GM19463 (cell line): ENCODE measurements around the gene CAMK2B.

Source experiments
- ATAC-seq: cut with Tn5 transposase; IDR thresholded peaks from one replicate; pipeline ENCODE4 v1.9.1; 2021; ENCODE audit warnings: mild to moderate bottlenecking, moderate library complexity; ENCODE audit not compliant: unreplicated experiment

The CAMK2B gene

GRCh38 chr7:44196450-44196872, 128.9 kb downstream of the CAMK2B start:
- ATAC-seq = no peak

DNA sequence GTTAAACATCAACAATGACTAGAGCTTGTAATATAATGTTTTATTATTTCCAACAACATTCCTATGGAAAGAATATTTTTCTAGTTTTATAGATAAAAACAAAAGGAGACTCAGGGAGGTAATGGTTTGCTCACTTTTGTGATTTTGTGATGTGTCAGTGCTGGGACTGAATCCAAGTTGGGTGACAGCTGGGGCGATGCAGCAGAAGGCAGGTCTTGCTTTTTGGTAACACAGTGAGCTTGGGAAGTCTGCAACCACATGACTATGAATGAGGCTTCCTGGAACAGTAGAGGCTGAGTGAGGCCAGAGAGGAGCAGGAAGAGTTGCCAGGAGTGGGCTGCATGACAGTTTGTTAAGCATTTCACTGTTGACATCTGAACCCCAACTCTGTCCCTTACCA, 129.5 kb downstream of the CAMK2B start:
- no peak for ATAC-seq

GRCh38 chr7:44194562-44195145, 130.7 kb downstream of the CAMK2B start:
- ATAC-seq = no peak

DNA sequence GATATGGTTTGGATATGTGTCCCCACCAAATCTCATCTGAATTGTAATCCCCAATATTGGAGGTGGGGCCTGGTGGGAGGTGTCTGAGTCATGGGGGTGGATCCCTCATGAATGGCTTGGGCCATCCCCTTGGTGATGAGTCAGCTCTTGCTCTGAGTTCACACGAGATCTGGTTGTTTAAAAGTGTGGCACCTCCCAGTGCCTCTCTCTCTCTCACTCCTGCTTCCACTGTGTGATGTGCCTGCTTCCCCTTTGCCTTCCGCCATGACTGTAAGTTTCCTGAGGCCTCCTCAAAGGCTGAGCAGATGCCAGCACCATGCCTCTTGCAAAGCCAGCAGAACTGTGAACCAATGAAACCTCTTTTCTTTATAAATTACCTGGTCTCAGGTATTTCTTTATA, 131.3 kb downstream of the CAMK2B start:
- no peak for ATAC-seq

DNA sequence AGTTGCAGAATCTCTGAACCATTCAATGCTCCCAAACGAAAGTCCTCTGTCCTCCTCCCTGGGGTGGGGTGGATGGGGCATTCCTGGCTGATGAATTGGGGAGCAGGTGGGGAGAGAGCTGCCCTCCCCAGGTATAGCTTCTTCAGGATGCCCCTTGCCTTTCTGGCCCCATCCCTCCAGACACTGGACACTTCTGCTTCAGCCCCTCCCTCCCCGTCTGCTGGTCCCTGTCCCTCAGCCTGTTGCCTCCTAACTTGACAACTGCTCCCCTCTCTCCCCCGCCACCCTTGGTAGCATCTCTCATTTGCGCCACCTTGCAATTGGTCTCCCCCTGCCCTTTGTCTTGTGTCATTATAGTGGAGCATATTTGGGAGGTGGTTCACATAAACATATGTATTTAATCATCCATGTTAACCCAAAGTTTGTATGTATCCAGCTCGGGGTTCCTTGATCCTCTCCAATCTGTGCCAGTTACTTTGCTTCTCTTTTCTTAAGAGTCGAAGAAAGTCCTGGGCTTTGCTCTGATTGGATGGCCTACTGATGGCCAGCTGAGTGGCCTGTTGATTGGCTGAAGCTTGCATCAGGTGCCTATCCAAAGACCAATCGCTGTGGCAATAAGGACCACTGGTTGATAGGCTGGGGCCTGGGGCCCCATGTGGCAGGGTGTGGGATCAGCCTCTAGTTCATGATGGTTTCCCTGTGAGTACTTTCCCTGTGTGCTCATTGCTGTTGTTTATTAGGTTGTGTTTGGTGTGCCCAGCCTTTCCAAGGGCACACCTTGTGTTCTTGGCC, 132.2 kb downstream of the CAMK2B start:
- no peak for ATAC-seq

- ATAC-seq = no peak
These were observed 134.2 kb downstream of the CAMK2B start for GRCh38 chr7:44191171-44191570.

DNA sequence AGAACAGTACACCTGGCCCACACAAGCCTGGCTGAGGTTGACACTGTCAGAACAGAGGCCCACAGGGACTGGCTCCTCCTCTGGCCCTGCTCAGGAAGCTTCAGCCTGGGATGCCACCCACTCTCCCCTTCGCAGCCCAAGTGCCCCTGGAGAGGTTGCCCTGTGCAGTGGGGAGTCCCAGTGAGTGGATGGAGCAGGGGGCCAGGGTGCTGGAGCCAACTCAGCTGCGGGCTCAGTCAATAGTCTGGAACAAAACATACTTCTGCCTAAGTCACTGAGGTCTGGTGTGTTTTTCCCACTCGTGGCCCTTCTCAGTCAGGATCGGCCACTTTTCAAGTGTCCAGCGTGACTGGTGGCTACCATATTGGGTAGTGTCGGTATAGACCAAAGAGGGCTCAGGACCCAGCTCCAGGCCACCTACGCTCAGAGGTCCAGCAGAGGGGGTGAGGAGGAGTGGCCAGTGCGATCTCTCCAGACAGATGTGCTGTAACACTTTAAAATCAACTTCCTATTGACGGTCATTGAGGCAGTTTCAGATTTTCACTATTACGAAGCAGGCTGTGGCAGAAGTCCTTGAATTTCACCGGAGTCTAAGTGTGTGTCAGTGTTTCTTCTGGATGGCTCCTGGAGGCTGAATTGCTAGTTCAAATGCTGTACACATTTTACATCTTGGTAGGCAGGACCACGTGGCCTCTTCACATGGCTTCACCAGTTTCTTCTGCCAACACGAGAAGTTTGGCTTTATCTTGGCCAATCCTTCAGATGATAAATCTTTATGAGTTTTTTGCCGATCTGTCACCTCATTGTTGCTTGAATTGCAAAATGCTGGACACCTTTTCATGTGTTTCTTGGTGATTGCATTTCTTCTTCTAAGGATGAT, 135.2 kb downstream of the CAMK2B start:
- no peak for ATAC-seq

DNA sequence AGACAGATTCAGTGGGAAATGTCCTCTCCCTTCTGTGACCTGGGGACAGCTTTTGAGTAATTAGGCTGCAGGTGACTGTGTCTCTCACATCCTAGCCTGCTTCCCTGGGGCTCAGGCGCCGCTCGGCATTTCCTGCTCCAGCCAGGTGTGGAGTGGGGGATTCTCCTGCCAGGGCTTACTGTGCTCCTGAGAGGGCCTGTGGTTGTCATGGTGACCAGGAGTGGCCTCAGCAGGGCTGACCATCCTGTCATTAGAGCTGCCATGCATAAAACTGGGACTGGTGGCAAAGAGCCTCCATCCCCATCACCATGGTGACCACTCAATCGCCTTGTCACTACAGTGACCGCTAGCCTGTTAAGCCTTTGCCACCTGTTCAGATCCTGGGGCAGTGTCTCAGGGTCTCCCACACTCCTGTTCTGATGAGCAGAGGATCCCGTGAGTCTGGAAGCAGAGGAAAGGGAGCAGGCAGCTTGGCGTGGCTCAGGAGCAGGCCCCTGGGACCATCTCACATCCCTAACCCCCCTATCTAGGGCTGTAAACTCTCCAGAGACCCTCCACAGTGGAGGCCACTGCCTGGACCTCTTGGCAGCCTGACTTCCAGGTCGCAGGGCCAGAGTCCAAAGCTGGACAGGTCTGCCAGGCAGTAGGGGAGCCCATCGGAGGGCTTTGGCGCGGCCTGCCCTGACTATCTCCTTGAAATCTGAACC, 136.0 kb downstream of the CAMK2B start, which contains the start of gene GCK:
GCK (minus strand) TSS at position 154 of the 707 bp plus-strand sequence. CDS start 486 bp downstream, outside the sequence.
- no peak for ATAC-seq

DNA sequence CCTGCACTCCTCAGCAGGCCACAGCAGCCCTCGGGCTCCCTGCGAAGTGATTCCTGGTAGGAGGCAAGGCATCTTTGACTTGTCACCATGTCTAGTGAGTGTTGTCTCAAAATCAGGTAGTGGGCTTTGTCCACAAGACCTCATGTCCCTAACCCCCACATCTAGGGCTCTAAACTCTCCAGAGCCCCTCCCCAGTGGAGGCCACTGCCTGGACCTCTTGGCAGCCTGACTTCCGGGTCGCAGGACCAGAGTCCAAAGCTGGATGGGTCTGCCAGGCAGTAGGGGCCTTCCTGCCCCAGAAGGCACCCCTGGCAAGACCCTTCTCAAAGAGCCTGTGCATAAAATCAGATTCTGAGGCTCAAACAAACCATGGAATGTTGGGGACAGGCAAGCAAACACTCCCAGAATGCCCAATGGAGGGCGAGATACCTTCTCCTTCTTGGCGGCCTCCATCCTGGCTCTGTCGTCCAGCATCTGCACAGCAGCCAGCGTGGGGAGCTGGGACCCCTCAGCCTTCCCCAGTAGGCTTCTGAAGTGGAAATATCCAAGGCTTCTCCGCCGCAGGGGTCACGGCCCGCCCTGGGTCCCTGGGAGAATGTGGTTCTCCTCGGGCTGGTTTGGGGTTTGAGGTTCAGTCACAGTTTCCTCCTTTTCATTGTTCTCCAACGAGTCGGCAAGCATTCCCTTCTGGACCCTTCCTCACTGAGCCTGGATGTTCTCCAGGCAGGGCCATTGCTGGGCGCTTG, 136.7 kb downstream of the CAMK2B start:
- ATAC-seq = no peak

DNA sequence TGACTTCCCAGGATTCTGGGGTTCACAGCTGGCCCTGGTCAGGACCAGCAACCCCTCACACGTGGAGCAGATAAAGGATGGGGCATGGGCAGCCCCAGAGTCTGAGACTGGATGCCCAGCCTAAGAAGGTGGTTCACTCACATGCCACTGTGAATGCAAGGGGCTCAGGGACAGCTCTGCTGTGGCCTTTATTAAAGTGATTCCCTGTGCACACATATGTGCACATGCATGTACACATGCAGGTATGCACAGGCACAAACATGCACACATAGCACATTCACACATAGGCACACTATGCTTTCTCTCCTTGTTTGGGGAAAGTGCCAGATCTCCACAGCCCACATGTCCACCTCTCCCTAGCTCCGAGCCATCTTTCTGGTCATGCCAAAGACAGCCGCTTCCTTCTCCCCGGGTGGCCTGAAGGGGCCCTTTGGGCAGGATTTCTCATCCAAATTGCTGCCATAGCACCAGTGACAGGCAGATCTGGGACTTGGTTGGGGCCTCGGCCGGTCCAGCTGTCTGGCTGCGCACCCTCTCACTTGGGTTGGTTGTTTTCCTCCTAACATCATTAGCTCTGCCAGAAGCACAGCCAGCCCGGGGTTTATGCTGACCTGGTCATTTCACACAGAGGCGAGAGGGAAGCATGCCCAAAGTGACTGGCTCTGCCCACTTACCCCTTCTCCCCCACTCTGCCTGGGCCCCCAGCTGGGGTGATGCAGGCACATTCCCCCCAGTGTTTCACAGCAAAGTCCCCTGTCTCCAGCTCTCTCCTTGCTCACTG, 137.6 kb downstream of the CAMK2B start:
- no peak for ATAC-seq

DNA sequence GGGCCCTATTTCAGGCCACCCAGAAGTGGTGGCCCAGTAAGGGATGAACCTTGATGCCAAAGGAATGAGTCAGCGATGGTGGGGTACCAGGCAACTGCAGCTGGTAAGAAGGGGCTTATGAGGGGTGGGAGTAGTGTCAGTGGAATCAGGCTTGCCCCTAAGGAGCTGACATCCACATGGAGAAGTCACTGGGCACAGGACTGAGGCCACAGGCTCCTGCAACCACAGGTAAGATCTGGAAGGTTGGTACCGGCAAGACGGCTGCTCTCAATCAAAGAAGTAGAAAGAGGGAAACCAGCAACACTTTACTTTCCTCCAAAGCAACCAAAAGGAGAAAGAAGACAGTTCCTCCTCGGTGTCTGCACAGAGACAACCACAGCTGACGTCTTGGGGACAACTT, 138.7 kb downstream of the CAMK2B start:
- no peak for ATAC-seq

GRCh38 chr7:44185729-44186128, 139.7 kb downstream of the CAMK2B start:
- no peak for ATAC-seq

DNA sequence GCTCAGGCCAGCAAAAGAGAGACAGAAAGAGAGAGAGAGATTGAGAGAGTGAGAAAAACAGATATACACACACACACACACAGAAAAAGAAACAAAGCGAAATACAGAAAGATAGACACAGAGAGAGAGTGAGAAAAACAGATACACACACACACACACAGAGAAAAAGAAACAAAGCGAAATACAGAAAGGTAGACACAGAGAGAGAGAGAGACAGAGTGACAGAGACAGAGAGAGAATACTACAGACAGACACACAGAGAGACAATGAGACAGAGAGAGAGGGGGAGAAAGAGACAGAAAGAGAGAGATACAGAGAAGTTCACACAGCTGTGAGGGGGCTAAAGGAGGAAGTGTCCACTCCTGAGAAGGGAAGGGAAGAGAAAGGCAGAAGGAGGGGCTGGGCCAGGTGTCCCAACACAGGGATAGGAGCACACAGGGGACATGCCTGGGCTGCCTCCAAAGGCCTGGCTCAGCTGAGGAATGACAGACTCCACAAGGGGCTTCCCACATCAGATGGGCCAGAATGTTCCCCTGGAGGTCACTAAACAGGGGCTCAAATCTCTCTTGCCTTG, 140.4 kb downstream of the CAMK2B start:
- ATAC-seq = no peak

DNA sequence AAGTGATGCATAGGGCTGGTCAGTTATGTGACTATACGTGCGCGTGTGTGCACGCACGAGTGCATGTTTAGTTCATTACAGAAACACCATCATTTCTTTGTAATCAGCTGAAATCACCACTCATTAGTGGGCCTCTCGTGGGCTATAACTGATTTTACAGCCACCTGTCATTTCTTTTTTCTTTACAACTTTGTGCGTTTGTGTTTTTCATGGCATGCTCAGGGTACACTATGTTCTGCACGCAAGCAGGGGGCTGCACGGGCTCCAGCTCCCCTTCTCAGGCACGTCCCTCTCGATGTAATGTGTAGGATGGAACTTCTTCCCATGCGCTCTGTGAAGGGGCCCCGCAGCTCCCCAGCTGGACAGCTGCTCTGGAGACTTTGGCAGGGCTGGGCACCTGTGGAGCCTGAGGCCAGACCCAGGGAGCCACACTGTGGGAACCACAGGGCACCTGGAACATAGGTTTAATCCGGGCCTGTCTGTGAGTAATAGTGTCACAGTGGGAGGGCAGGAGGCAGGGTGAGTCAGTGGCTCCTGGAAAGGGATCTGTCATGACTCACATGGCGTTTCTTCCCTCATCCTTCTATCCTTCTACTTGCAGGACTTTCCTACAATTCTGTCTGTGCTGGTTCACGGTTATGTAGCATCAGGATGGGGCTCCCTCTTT, 141.1 kb downstream of the CAMK2B start:
- no peak for ATAC-seq

DNA sequence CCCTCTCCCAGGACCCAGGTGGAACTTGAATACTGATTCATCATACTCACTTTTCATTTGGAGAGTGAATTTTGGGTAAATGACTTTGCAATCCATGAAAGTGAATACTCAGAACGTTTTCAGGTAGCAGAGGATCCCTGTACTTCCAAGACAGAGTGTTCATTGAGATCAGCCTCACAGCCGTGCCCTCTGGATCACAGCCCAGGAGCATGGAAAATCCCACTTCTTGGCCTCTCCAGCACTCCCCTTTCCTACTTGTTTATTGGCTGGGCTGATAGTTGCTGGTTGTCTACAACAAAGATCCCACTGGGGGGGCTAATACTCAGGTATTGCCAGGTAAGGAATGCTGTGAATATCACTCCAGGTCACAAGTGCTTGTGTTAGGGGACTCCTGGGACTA, 142.0 kb downstream of the CAMK2B start:
- ATAC-seq = no peak

- no peak for ATAC-seq
These were observed 142.6 kb downstream of the CAMK2B start for GRCh38 chr7:44182827-44183226.

DNA sequence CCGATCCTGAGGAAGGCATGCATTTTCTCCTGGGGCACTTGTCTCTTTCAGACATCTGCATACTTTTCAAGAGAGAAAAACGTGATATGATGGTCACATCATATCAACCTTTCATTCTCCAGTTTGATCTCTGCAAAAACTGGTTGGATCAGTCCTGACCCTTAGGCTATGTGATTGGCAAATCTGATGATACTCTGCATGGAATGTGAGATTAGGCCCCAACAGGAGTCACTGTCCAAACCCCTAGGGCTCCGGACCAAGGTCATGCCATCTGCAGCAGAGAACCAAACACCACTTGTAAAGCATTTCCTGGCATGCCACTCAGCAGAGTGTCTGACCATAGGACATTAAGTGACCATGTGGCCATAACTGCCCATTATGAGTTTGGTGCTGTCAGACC, 144.8 kb downstream of the CAMK2B start:
- no peak for ATAC-seq

- ATAC-seq = no peak
These were observed 147.7 kb downstream of the CAMK2B start for GRCh38 chr7:44177570-44178131.
